HCT116 (cell line): Measurements from ENCODE around the gene SP7. TPM values are rescaled to one million over a fixed set of nuclear protein-coding genes. Genes with fewer than 3 reads are reported as not detected.
A peak's percentile ranks its signal among the peaks of the same experiment; 100 is the strongest.

Experiments
- ATAC-seq: fragments of 200-7000 bp; cut with Tn5 transposase; 2 replicates; pipeline ENCODE4 v1.9.1; 2020; ENCODE audit warnings: mild to moderate bottlenecking, moderate library complexity
- BruUV-seq: library from RNA; stranded (reverse); fragments of 400-500 nt; replicated peaks from 2 replicates; lab custom pipeline; 2021; lab: Mats Ljungman, UMichigan
- CTCF ChIA-PET: fragments of 300-600 bp; sonication (Branson Sonifier 250); formaldehyde crosslinking; loops from one replicate; lab custom pipeline; 2021; ENCODE audit warnings: antibody characterized with exemption; lab: Charles Lee
- POLR2A ChIA-PET: fragments of 300-600, 350-600 bp; sonication (Branson Sonifier 250); formaldehyde crosslinking; loops from one replicate; lab custom pipeline; 2021; ENCODE audit warnings: antibody characterized with exemption; lab: Charles Lee
- RAD21 ChIA-PET, 2 experiments: fragments of 300-600 bp; sonication (Branson Sonifier 250); formaldehyde crosslinking; loops; one replicate each; lab custom pipeline; 2023; ENCODE audit warnings: low total read pairs in 2 of 2; ENCODE audit not compliant: uncharacterized antibody in 2 of 2, unreplicated experiment in 2 of 2, low non-redundant PET in 1 of 2; lab: Charles Lee
- DNase-seq: peaks from one replicate; pipeline ENCODE4 v3.0.0-alpha.2; 2010; ENCODE audit warnings: low read depth, low spot score
- H2AFZ ChIP-seq: fragments of 200-600 bp; shearing (Covaris generic), sonication (generic); 2 replicates; pipeline ENCODE4 v1.6.1; 2017; ENCODE audit warnings: low read depth, mixed run types, mixed read lengths, antibody characterized with exemption, low read length; ENCODE audit not compliant: poor library complexity, severe bottlenecking
- H3K27ac ChIP-seq: 2 replicates; pipeline ENCODE4 v1.5.1; 2012; ENCODE audit warnings: low read depth, low read length
- H3K27me3 ChIP-seq: fragments of 200-600 bp; sonication (generic); 2 replicates; pipeline ENCODE4 v1.6.1; 2016; ENCODE audit warnings: mixed run types, low read length, mixed read lengths; ENCODE audit not compliant: insufficient read depth
- H3K36me3 ChIP-seq, 2 experiments: fragments of 200-500 bp in 1 of 2; fragments of 200-600 bp in 1 of 2; sonication (Bioruptor generic) in 1 of 2; sonication (generic) in 1 of 2; 2 replicates each; pipeline versions ENCODE4 v1.5.1 to v1.6.1; 2014 to 2016; ENCODE audit warnings: low read length in 2 of 2, inconsistent platforms in 1 of 2, mixed read lengths in 1 of 2, mixed run types in 1 of 2; ENCODE audit not compliant: insufficient read depth in 2 of 2, control insufficient read depth in 1 of 2
- H3K4me1 ChIP-seq, 2 experiments: fragments of 200-600 bp in 1 of 2; sonication (generic) in 1 of 2; 2 replicates each; pipeline versions ENCODE4 v1.5.1 to v1.6.1; 2012 to 2017; ENCODE audit warnings: low read length in 2 of 2, inconsistent platforms in 1 of 2, mild to moderate bottlenecking in 1 of 2, mixed read lengths in 1 of 2, mixed run types in 1 of 2, moderate library complexity in 1 of 2; ENCODE audit not compliant: insufficient read depth in 2 of 2, control insufficient read depth in 1 of 2
- H3K4me2 ChIP-seq: fragments of 200-600 bp; sonication (generic); 2 replicates; pipeline ENCODE4 v1.6.1; 2017; ENCODE audit warnings: mixed run types, low read length, mixed read lengths
- H3K4me3 ChIP-seq, 2 experiments: fragments of 200-600 bp in 1 of 2; sonication (generic) in 1 of 2; replicated peaks in 1 of 2; 2 replicates each; pipeline ENCODE4 v1.5.1; 2011 to 2016; ENCODE audit warnings: low read length in 2 of 2, control low read depth in 1 of 2, low read depth in 1 of 2, mild to moderate bottlenecking in 1 of 2, mixed read lengths in 1 of 2, mixed run types in 1 of 2
- H3K79me2 ChIP-seq: fragments of 200-600 bp; sonication (generic); 2 replicates; pipeline ENCODE4 v1.6.1; 2017; ENCODE audit warnings: mild to moderate bottlenecking, mixed run types, low read length, moderate library complexity, mixed read lengths; ENCODE audit not compliant: insufficient read depth
- H3K9ac ChIP-seq: fragments of 200-600 bp; sonication (generic); 2 replicates; pipeline ENCODE4 v1.6.1; 2016; ENCODE audit warnings: low read length, mixed read lengths
- H3K9me2 ChIP-seq: fragments of 200-600 bp; sonication (generic), shearing (Covaris generic); 2 replicates; pipeline ENCODE4 v1.6.1; 2017; ENCODE audit warnings: mixed run types, mild to moderate bottlenecking, moderate library complexity; ENCODE audit not compliant: insufficient read depth
- H3K9me3 ChIP-seq, 2 experiments: fragments of 200-500 bp in 1 of 2; fragments of 200-600 bp in 1 of 2; sonication (Bioruptor generic) in 1 of 2; sonication (generic) in 1 of 2; 2 replicates each; pipeline ENCODE4 v1.6.1; 2014 to 2017; ENCODE audit warnings: low read length in 2 of 2, mixed read lengths in 2 of 2, inconsistent platforms in 1 of 2, low read depth in 1 of 2, mild to moderate bottlenecking in 1 of 2, mixed run types in 1 of 2, moderate library complexity in 1 of 2; ENCODE audit not compliant: control insufficient read depth in 1 of 2, insufficient read depth in 1 of 2
- H4K20me1 ChIP-seq: fragments of 200-600 bp; sonication (generic), shearing (Covaris generic); 2 replicates; pipeline ENCODE4 v1.6.1; 2017; ENCODE audit warnings: mixed run types, mild to moderate bottlenecking, moderate library complexity; ENCODE audit not compliant: insufficient read depth
- CTCF ChIP-seq, 3 experiments: fragments of 200-600 bp in 1 of 3; sonication (generic) in 1 of 3; IDR thresholded peaks in 2 of 3; conservative IDR thresholded peaks in 1 of 3; 2 replicates each; pipeline ENCODE4 v1.5.1; 2012 to 2017; ENCODE audit warnings: low read depth in 2 of 3, low read length in 2 of 3, antibody characterized with exemption in 1 of 3, borderline replicate concordance in 1 of 3, control low read depth in 1 of 3, mild to moderate bottlenecking in 1 of 3, mixed read lengths in 1 of 3, mixed run types in 1 of 3, moderate library complexity in 1 of 3; ENCODE audit not compliant: insufficient read depth in 1 of 3
- ELF1 ChIP-seq: IDR thresholded peaks from 2 replicates; pipeline ENCODE4 v1.6.1; 2012; ENCODE audit warnings: low read depth, borderline replicate concordance
- POLR2AphosphoS5 ChIP-seq: IDR thresholded peaks from 2 replicates; pipeline ENCODE4 v1.6.1; 2011; ENCODE audit warnings: mild to moderate bottlenecking, low read depth, low read length, moderate library complexity
- RAD21 ChIP-seq: IDR thresholded peaks from 2 replicates; pipeline ENCODE4 v1.6.1; 2012; ENCODE audit warnings: low read depth, mild to moderate bottlenecking
- TCF7L2 ChIP-seq: IDR thresholded peaks from 2 replicates; pipeline ENCODE4 v1.7.0; 2011; ENCODE audit warnings: borderline replicate concordance, inconsistent platforms; ENCODE audit not compliant: insufficient read depth, insufficient read length; ENCODE audit errors: extremely low read depth
- ZFX ChIP-seq: fragments of 450-650 bp; IDR thresholded peaks from 2 replicates; pipeline ENCODE4 v1.6.1; 2017
- ZNF274 ChIP-seq: fragments of 200-500 bp; sonication (Bioruptor generic); IDR thresholded peaks from 2 replicates; pipeline ENCODE4 v1.6.1; 2014; ENCODE audit warnings: mild to moderate bottlenecking, low read depth, low read length, inconsistent platforms
- intact Hi-C: fragments of 100-400 bp; cut with micrococcal nuclease; formaldehyde crosslinking; loops from 2 replicates; pipeline ENCODE4 v1.10.0; 2022
- total RNA-seq: library from RNA; stranded (reverse); gene quantifications from one replicate; pipeline ENCODE4 v1.2.1, GENCODE V29; 2021; ENCODE audit not compliant: unreplicated experiment

Gene SP7
- total RNA-seq, 1 experiment from 2014 or later = not detected

- peaks cover 11 to 21% of the 10 kb centered on the region in 2 experiments; a peak in 3 of 4 replicates for H3K4me1 ChIP-seq
- TF ChIP-seq RAD21 (peak; percentile 71), ZNF274 (no peak), TCF7L2 (peak; percentile 93), ELF1 (no peak), ZFX (peak; percentile 40), POLR2AphosphoS5 (peak; percentile 72), CTCF (IDR thresholded peaks at IDR 0.05 in 2 of 3, conservative IDR thresholded peaks at IDR 0.05 in 1 of 3; ENCODE audit: borderline replicate concordance in 1 of 3, insufficient read depth in 1 of 3, low read depth in 2 of 3, low read length in 2 of 3) (peak; percentile 63 to 67 (median 65); a peak in 5 of 6 replicates)
- peak overlapping the region; percentile 93 for H3K4me2 ChIP-seq
- ChIA-PET CTCF (interaction anchor here (0.7 to 2.5 kb wide), 22 partner anchors 9 to 279 kb away, joined by 3 to 14 read pairs (median 5); partner anchors contain the start of genes AAAS and AMHR2), POLR2A (interaction anchor here (0.6 to 1.6 kb wide), 6 partner anchors 13 to 77 kb away, joined by 3 to 9 read pairs (median 3); partner anchors contain the start of genes AAAS and SP1), RAD21 (interaction anchor here (0.7 to 1.8 kb wide), 6 partner anchors 18 to 164 kb away, joined by 3 to 4 read pairs (median 3); partner anchors contain the start of gene AAAS (in 1 of the 2))
- ATAC-seq (peak; percentile 81), DNase-seq (no peak)
- H3K27ac ChIP-seq = peak overlapping the region; percentile 65
- peak overlapping the region; percentile 67 for H3K9ac ChIP-seq
- H3K27me3 ChIP-seq = no peaks in the 10 kb centered on the region
- intact Hi-C loops = no loop called here
- no peaks in the 10 kb centered on the region for H4K20me1 ChIP-seq
- peak overlapping the region; percentile 54 to 68 for H3K4me3 ChIP-seq
- no TSS peak for BruUV-seq
- no peaks in the 10 kb centered on the region for H3K36me3 ChIP-seq
- H2AFZ ChIP-seq = peak overlapping the region; percentile 71
- no peaks in the 10 kb centered on the region for H3K79me2 ChIP-seq
- no peaks in the 10 kb centered on the region for H3K9me3 ChIP-seq
- no peaks in the 10 kb centered on the region for H3K9me2 ChIP-seq
These were observed 8.8 kb upstream of the SP7 start for GRCh38 chr12:53344824-53345485.
